ENCODE measurements around the gene QRFP. TPM values are rescaled to one million over a fixed set of nuclear protein-coding genes. Genes with fewer than 3 reads are reported as not detected.

Gene QRFP
- total RNA-seq, 1 experiment from 2014 or later, result not detected

DNA sequence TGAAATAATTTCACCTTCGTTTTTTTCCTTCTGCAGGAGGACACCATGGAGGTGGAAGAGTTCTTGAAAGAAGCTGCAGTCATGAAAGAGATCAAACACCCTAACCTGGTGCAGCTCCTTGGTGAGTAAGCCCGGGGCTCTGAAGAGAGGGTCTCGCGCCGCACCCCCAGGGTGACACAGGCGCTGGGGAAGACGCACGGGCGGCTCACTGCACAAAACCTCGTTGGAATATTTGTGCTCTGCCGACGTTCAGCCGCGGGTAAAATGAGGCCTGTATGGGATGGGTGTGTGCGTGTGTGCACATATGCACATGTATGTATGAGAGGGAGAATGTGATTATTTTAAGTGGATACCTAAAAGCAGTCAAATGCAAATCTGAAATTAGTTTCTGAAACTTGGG, 24.5 kb downstream of the QRFP start:
- peaks cover 55% of the 10 kb centered on the region for H3K36me3 ChIP-seq
- peaks cover 14% of the 10 kb centered on the region for H3K4me1 ChIP-seq

DNA sequence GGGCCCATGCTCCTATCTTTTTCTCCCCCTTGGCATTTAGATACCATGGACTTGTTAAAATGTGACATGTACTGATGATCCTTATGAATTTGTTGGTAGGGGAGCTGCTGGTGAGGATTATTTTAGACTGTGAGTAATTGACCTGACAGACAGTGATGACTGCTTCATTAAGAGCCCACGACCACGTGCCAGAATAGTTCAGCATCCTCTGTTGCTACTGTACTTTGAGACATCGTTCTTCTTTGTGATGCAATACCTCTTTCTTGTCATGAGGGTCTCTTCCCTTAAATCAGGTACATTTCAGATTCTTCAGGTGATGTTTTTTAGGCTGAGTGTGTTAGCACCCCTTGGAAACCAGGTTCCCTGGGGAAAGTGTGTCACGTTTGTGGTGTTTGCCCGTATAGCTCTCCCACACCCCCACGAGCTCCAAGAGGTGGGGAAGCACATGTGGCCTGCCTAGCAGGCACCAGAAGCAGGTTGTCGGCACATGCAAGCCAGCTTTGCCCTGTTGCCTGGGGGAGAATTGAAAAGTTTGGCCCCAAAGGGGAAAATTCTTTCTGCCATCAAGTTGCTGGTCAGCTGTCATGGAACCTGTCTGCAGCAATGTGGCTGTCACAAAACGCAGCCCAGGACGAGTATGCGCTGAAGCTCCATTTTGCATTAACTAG, 25.1 kb downstream of the QRFP start:
- no peak overlapping the region for H3K4me3 ChIP-seq
- no peaks in the 10 kb centered on the region for H3K9me3 ChIP-seq (replicated peaks)
- H3K36me3 ChIP-seq, result peaks cover 55% of the 10 kb centered on the region

More for the DNA sequence above, 24.5 kb downstream of the QRFP start:
- Histone ChIP-seq H3K4me3 (no peak overlapping the region), H3K9me3 (replicated peaks) (no peaks in the 10 kb centered on the region), H3K27me3 (no peaks in the 10 kb centered on the region), H3K27ac (no peak overlapping the region)
- no peak for DNase-seq

GRCh38 chr9:130870491-130871381, 25.9 kb downstream of the QRFP start:
- peaks cover 14% of the 10 kb centered on the region for H3K4me1 ChIP-seq

More for the DNA sequence above, 25.1 kb downstream of the QRFP start:
- Histone ChIP-seq H3K4me1 (peaks cover 14% of the 10 kb centered on the region), H3K27ac (peak overlapping the region; percentile 64), H3K27me3 (no peaks in the 10 kb centered on the region)
- no peak for DNase-seq

DNA sequence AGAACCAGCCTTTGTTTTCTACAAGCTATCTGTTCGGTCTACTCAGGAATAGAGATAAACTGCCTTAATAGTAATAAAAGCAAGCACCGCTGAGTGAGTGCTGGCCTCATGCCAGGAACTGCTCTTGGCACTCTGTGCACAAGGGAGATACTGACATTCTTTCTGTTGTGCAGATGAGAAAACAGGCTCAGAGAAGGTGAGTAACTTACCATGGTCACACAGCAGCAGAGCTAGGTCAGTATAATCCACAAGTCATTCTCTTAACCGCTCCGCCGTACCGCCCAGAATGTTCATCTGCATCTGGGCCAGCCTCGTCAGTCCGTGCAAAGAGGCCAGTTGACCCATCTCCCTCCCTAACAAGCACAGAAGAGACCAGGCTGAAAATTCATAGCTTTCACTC, 27.4 kb downstream of the QRFP start:
- H3K4me1 ChIP-seq, result peaks cover 14% of the 10 kb centered on the region
- H3K27ac ChIP-seq, result no peak overlapping the region
- DNase-seq, result no peak
- peaks cover 46% of the 10 kb centered on the region for H3K36me3 ChIP-seq
- H3K27me3 ChIP-seq, result no peaks in the 10 kb centered on the region
- H3K9me3 ChIP-seq (replicated peaks), result no peaks in the 10 kb centered on the region
- no peak overlapping the region for H3K4me3 ChIP-seq

More at GRCh38 chr9:130870491-130871381, 25.9 kb downstream of the QRFP start:
- H3K27ac ChIP-seq, result peak overlapping the region; percentile 64
- no peaks in the 10 kb centered on the region for H3K27me3 ChIP-seq
- H3K4me3 ChIP-seq, result no peak overlapping the region
- H3K9me3 ChIP-seq (replicated peaks), result no peaks in the 10 kb centered on the region
- H3K36me3 ChIP-seq, result peaks cover 51% of the 10 kb centered on the region
- DNase-seq, result peak; percentile 49 to 68

DNA sequence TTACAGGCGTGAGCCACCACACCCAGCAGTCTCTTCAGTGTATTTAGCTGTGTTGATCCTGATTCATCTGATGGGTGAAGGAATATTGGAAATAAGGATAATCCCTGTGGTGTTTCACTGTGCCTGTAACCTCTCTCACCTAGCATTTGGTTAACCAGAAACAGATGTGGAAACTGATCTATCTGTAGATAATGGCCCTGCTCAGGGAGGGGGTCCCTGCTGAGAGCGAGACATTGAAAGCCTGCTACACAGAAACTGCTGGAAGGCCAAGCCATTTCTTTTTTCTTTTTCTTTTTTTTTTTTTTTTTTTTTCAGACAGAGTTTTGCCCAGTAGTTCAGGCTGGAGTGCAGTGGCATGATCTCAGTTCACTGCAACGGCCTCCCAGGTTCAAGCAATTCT, 28.4 kb downstream of the QRFP start:
- Histone ChIP-seq H3K4me1 (peaks cover 14% of the 10 kb centered on the region), H3K9me3 (replicated peaks) (no peaks in the 10 kb centered on the region), H3K4me3 (no peak overlapping the region), H3K27me3 (no peaks in the 10 kb centered on the region), H3K36me3 (peaks cover 43% of the 10 kb centered on the region), H3K27ac (no peak overlapping the region)
- no peak for DNase-seq

DNA sequence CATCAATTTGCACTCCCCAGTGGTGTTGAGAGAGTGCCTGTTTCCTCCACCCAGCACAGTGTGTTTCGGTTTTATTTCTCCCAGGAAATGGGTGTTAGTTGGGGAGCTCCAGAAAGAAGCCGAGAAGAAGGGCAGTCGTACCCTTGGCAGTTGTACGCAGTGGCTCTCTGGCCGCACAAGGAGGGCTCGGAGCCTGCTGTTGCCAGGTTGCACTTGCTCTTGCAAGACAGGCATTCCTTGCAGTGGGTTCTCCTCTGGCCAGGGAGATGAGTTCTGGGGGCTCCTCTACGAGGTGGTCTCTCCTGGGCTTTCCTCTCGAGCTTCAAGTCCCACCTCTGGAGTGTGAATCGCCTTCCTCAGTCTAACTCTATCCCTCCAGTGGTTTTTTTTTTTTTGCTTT, 29.1 kb downstream of the QRFP start:
- DNase-seq, result no peak

GRCh38 chr9:130866474-130866965, 30.1 kb downstream of the QRFP start:
- no peaks in the 10 kb centered on the region for H3K27me3 ChIP-seq
- H3K4me1 ChIP-seq, result peaks cover 21% of the 10 kb centered on the region
- H3K4me3 ChIP-seq, result no peak overlapping the region
- peaks cover 34% of the 10 kb centered on the region for H3K36me3 ChIP-seq
- no peaks in the 10 kb centered on the region for H3K9me3 ChIP-seq (replicated peaks)
- H3K27ac ChIP-seq, result no peak overlapping the region
- DNase-seq, result peak; percentile 90 to 96

More for the DNA sequence above, 29.1 kb downstream of the QRFP start:
- Histone ChIP-seq H3K4me3 (no peak overlapping the region), H3K27ac (no peak overlapping the region), H3K4me1 (peaks cover 14% of the 10 kb centered on the region), H3K36me3 (peaks cover 43% of the 10 kb centered on the region), H3K27me3 (no peaks in the 10 kb centered on the region), H3K9me3 (replicated peaks) (no peaks in the 10 kb centered on the region)

- H3K36me3 ChIP-seq, result peaks cover 29% of the 10 kb centered on the region
- H3K27ac ChIP-seq, result no peak overlapping the region
- peaks cover 22% of the 10 kb centered on the region for H3K4me1 ChIP-seq
- H3K4me3 ChIP-seq, result no peak overlapping the region
- no peak for DNase-seq
- no peaks in the 10 kb centered on the region for H3K27me3 ChIP-seq
- no peaks in the 10 kb centered on the region for H3K9me3 ChIP-seq (replicated peaks)
Observed at GRCh38 chr9:130865921-130866320, 30.7 kb downstream of the QRFP start.

- Histone ChIP-seq H3K4me1 (peaks cover 24% of the 10 kb centered on the region), H3K9me3 (replicated peaks) (no peaks in the 10 kb centered on the region), H3K27me3 (no peaks in the 10 kb centered on the region), H3K4me3 (no peak overlapping the region), H3K36me3 (peaks cover 29% of the 10 kb centered on the region), H3K27ac (no peak overlapping the region)
- DNase-seq, result no peak
Observed at GRCh38 chr9:130864541-130864940, 32.1 kb downstream of the QRFP start.

- no peak overlapping the region for H3K27ac ChIP-seq
Observed at GRCh38 chr9:130862747-130863146, 33.9 kb downstream of the QRFP start.

GRCh38 chr9:130862217-130862616, 34.4 kb downstream of the QRFP start:
- Histone ChIP-seq H3K4me3 (no peak overlapping the region), H3K27ac (no peak overlapping the region), H3K36me3 (peaks cover 33% of the 10 kb centered on the region), H3K9me3 (replicated peaks) (no peaks in the 10 kb centered on the region), H3K4me1 (peaks cover 42% of the 10 kb centered on the region), H3K27me3 (no peaks in the 10 kb centered on the region)
- no peak for DNase-seq

More at GRCh38 chr9:130862747-130863146, 33.9 kb downstream of the QRFP start:
- Histone ChIP-seq H3K27me3 (no peaks in the 10 kb centered on the region), H3K4me1 (peaks cover 39% of the 10 kb centered on the region), H3K9me3 (replicated peaks) (no peaks in the 10 kb centered on the region), H3K36me3 (peaks cover 30% of the 10 kb centered on the region), H3K4me3 (no peak overlapping the region)
- no peak for DNase-seq

GRCh38 chr9:130861372-130862180, 35.0 kb downstream of the QRFP start:
- no peaks in the 10 kb centered on the region for H3K27me3 ChIP-seq
- H3K36me3 ChIP-seq, result peaks cover 39% of the 10 kb centered on the region
- H3K4me1 ChIP-seq, result peaks cover 42% of the 10 kb centered on the region
- H3K4me3 ChIP-seq, result no peak overlapping the region
- peak overlapping the region; percentile 84 for H3K27ac ChIP-seq
- DNase-seq, result no peak
- H3K9me3 ChIP-seq (replicated peaks), result no peaks in the 10 kb centered on the region

DNA sequence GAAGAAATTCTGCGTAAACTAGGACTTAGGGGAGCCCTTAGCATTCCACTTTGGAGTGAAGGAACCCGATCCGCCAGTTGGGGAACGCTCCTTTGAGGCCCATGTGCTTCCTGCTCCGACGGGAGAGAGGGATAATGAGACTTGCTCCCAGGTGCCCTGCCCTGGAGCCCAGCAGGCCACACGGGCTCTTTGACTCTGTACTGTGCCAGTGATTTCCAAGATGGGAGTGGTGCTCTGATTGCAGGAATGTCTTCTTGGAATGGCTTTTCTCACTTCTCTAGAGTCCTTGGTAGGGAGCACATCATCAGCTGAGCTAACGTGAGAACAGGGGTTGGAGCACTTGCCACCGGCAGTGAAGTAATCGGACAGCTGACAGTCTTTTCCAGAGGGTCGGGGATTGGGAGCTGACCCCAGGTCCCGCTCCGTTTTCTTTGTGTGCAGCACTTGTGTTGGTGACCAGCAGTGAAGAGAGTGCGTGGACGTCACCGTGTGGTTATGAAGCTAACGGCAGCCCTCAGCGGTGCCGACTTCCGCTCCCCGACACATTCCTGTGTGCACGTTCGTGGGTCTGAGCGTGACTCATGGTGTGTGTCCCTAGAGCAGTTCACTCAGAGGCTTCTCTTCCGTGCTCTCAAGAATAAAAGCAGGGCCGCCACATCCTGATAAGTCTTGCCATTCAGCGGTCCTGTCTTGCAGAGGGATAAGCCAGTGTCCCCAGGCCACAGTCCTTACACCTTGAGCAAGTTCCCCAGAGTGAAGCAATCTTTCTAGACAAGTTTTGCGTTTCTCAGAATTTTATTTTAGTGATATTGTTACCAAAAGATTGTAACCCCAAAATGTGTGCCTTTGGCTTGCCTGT, 35.9 kb downstream of the QRFP start:
- Histone ChIP-seq H3K27ac (peak overlapping the region; percentile 84), H3K9me3 (replicated peaks) (no peaks in the 10 kb centered on the region), H3K4me1 (peaks cover 42% of the 10 kb centered on the region), H3K36me3 (peaks cover 44% of the 10 kb centered on the region), H3K27me3 (no peaks in the 10 kb centered on the region), H3K4me3 (no peak overlapping the region)
- DNase-seq, result peak; percentile 96 to 97
